IMR-90 (cell line): ENCODE measurements around the gene NF1. TPM values are rescaled to one million over a fixed set of nuclear protein-coding genes. Genes with fewer than 3 reads are reported as not detected.

Source experiments
- ATAC-seq: fragments of 200-7000 bp; cut with Tn5 transposase; 2 replicates; pipeline ENCODE4 v1.9.1; 2020; ENCODE audit warnings: low read depth, mild to moderate bottlenecking, moderate library complexity
- BruUV-seq: library from RNA; stranded (reverse); fragments of 400-500 nt; replicated peaks from 2 replicates; lab custom pipeline; 2021; lab: Mats Ljungman, UMichigan
- CTCF ChIA-PET: fragments of 300-600 bp; formaldehyde crosslinking; extraction: SDS; loops from one replicate; lab custom pipeline; 2021; ENCODE audit warnings: antibody characterized with exemption; lab: Yijun Ruan, JAX
- POLR2A ChIA-PET: fragments of 300-600 bp; sonication (Branson Sonifier 250); formaldehyde crosslinking; loops from one replicate; lab custom pipeline; 2022; ENCODE audit warnings: antibody characterized with exemption; ENCODE audit not compliant: unreplicated experiment; lab: Charles Lee
- DNase-seq: peaks from one replicate; pipeline ENCODE4 v3.0.0; 2013
- H2AFZ ChIP-seq: replicated peaks from 2 replicates; pipeline ENCODE3; 2013; ENCODE audit warnings: low read length, mild to moderate bottlenecking; ENCODE audit not compliant: poor library complexity
- H2AK5ac ChIP-seq: 2 replicates; pipeline ENCODE4 v1.6.1; 2013; ENCODE audit warnings: low read depth, low read length, inconsistent platforms
- H2AK9ac ChIP-seq: replicated peaks from 2 replicates; pipeline ENCODE3; 2013; ENCODE audit warnings: mild to moderate bottlenecking, low read depth, low read length, moderate library complexity; ENCODE audit not compliant: poor library complexity
- H2BK120ac ChIP-seq: 2 replicates; pipeline ENCODE4 v1.6.1; 2013; ENCODE audit warnings: low read depth, low read length, inconsistent platforms
- H2BK15ac ChIP-seq: 3 replicates; pipeline ENCODE4 v1.6.1; 2013; ENCODE audit warnings: low read depth, low read length, inconsistent platforms
- H2BK20ac ChIP-seq: 2 replicates; pipeline ENCODE4 v1.6.1; 2013; ENCODE audit warnings: low read depth, mild to moderate bottlenecking, inconsistent platforms, low read length, moderate library complexity
- H2BK5ac ChIP-seq: 2 replicates; pipeline ENCODE4 v1.6.1; 2013; ENCODE audit warnings: mild to moderate bottlenecking, low read depth, low read length, inconsistent platforms; ENCODE audit not compliant: poor library complexity, severe bottlenecking
- H3K14ac ChIP-seq: replicated peaks from 2 replicates; pipeline ENCODE4 v1.6.1; 2013; ENCODE audit warnings: low read depth, low read length, inconsistent platforms
- H3K18ac ChIP-seq: 2 replicates; pipeline ENCODE4 v1.6.1; 2013; ENCODE audit warnings: low read depth, low read length, control low read depth
- H3K23ac ChIP-seq: 2 replicates; pipeline ENCODE4 v1.6.1; 2013; ENCODE audit warnings: low read depth, low read length, inconsistent platforms
- H3K27ac ChIP-seq: 2 replicates; pipeline ENCODE4 v1.5.1; 2013; ENCODE audit warnings: mild to moderate bottlenecking, control low read depth, low read length; ENCODE audit not compliant: insufficient read depth
- H3K27me3 ChIP-seq: 2 replicates; pipeline ENCODE4 v1.6.1; 2013; ENCODE audit warnings: low read length; ENCODE audit not compliant: control insufficient read depth, insufficient read depth
- H3K36me3 ChIP-seq: 2 replicates; pipeline ENCODE4 v1.6.1; 2013; ENCODE audit warnings: low read length, mixed read lengths; ENCODE audit not compliant: control insufficient read depth, insufficient read depth
- H3K4ac ChIP-seq: 2 replicates; pipeline ENCODE4 v1.6.1; 2013; ENCODE audit warnings: low read depth, low read length, inconsistent platforms
- H3K4me1 ChIP-seq: 2 replicates; pipeline ENCODE4 v1.6.1; 2013; ENCODE audit warnings: low read length, mixed read lengths; ENCODE audit not compliant: control insufficient read depth, insufficient read depth
- H3K4me2 ChIP-seq: 2 replicates; pipeline ENCODE4 v1.6.1; 2013; ENCODE audit warnings: low read depth, mild to moderate bottlenecking, control low read depth, low read length, moderate library complexity
- H3K4me3 ChIP-seq: 2 replicates; pipeline ENCODE4 v1.5.1; 2013; ENCODE audit warnings: low read depth, mild to moderate bottlenecking, control low read depth, low read length, moderate library complexity; ENCODE audit not compliant: insufficient read depth
- H3K56ac ChIP-seq: 2 replicates; pipeline ENCODE4 v1.6.1; 2013; ENCODE audit warnings: low read length, inconsistent platforms; ENCODE audit not compliant: insufficient read depth; ENCODE audit errors: extremely low read depth
- H3K79me1 ChIP-seq, 2 experiments: 2 replicates each; pipeline ENCODE4 v1.6.1; 2013; ENCODE audit warnings: low read length in 2 of 2, inconsistent platforms in 1 of 2, low read depth in 1 of 2
- H3K9ac ChIP-seq: 2 replicates; pipeline ENCODE4 v1.6.1; 2013; ENCODE audit warnings: low read depth, low read length, control low read depth
- H3K9me1 ChIP-seq: 2 replicates; pipeline ENCODE4 v1.6.1; 2013; ENCODE audit warnings: low read length, inconsistent platforms; ENCODE audit not compliant: insufficient read depth
- H3K9me3 ChIP-seq: 2 replicates; pipeline ENCODE4 v1.6.1; 2013; ENCODE audit warnings: low read length; ENCODE audit not compliant: control insufficient read depth, insufficient read depth
- H4K20me1 ChIP-seq: 2 replicates; pipeline ENCODE4 v1.6.1; 2013; ENCODE audit warnings: low read length, inconsistent platforms; ENCODE audit not compliant: insufficient read depth
- H4K5ac ChIP-seq: 2 replicates; pipeline ENCODE4 v1.6.1; 2013; ENCODE audit warnings: mild to moderate bottlenecking, low read depth, low read length, control low read depth
- H4K8ac ChIP-seq, 2 experiments: 2 replicates each; pipeline ENCODE4 v1.6.1; 2013; ENCODE audit warnings: low read depth in 2 of 2, low read length in 2 of 2, control low read depth in 1 of 2, inconsistent platforms in 1 of 2
- H4K91ac ChIP-seq: 2 replicates; pipeline ENCODE4 v1.6.1; 2013; ENCODE audit warnings: low read depth, low read length, inconsistent platforms; ENCODE audit not compliant: insufficient read depth
- CEBPB ChIP-seq: IDR thresholded peaks from 2 replicates; pipeline ENCODE4 v1.6.1; 2012; ENCODE audit warnings: low read depth, low read length, improper control_type of control experiment
- ELK1 ChIP-seq: fragments of 150-350 bp; IDR thresholded peaks from 2 replicates; pipeline ENCODE4 v1.6.1; 2016; ENCODE audit warnings: low read depth, mild to moderate bottlenecking, low read length, moderate library complexity, borderline replicate concordance
- WGBS, 2 experiments: methylation state at CpG; one replicate each; pipeline versions ENCODE4 v1.1.5 to v1.1.7; 2013; ENCODE audit warnings: missing lambda C conversion rate in 2 of 2; ENCODE audit not compliant: insufficient read length in 1 of 2; ENCODE audit errors: extremely low coverage in 2 of 2; 5-methylcytosine and 5-hydroxymethylcytosine counted together
- dilution Hi-C: fragments of 300-500 bp; cut with HindIII; formaldehyde crosslinking; loops from one replicate; pipeline ENCODE4 v1.14.3; 2018; ENCODE audit warnings: low sequenced_read_pairs; ENCODE audit not compliant: unreplicated experiment
- in situ Hi-C: fragments of 300-500 bp; cut with MboI; formaldehyde crosslinking; loops from 3 replicates; pipeline ENCODE4 v1.14.3; 2019; ENCODE audit warnings: low sequenced_read_pairs, inconsistent platforms, mixed read lengths
- intact Hi-C: fragments of 100-400 bp; cut with micrococcal nuclease; formaldehyde crosslinking; loops from 2 replicates; pipeline ENCODE4 v1.10.0; 2022
- polyA plus RNA-seq, 3 experiments: library from polyadenylated mRNA; depleted of rRNA; stranded (reverse); fragments of >200 nt; gene quantifications; 2 replicates each; pipeline ENCODE4 v1.2.3, GENCODE V29; 2012; ENCODE audit warnings: low replicate concordance in 1 of 3
- total RNA-seq: library from RNA; depleted of rRNA; stranded (reverse); fragments of >200 nt; gene quantifications from 2 replicates; pipeline ENCODE4 v1.2.3, GENCODE V29; 2012

Gene NF1
- total and polyA plus RNA-seq, 2 of the 4 experiments (the other 2 are of a cell fraction) = 17.9 to 48.6 TPM

- Histone ChIP-seq H4K91ac (no peak overlapping the region), H3K79me1 (peaks cover 8 to 36% of the 10 kb centered on the region in 2 experiments; a peak in 3 of 4 replicates), H2AFZ (no peak overlapping the region), H3K23ac (no peak overlapping the region), H2BK120ac (peak overlapping the region; percentile 16; the same call in 1 of the 2 replicates), H3K36me3 (no peaks in the 10 kb centered on the region), H2BK15ac (0 out of 3 replicates have a peak overlapping the region, but pooled peaks have one; percentile 14), H4K5ac (no peak overlapping the region), H3K4me1 (peaks cover 6% of the 10 kb centered on the region), H3K18ac (no peak overlapping the region), H3K4me3 (no peak overlapping the region), H3K27me3 (no peaks in the 10 kb centered on the region), H4K20me1 (no peaks in the 10 kb centered on the region; the same call in 1 of the 2 replicates), H3K56ac (no peak overlapping the region), H2AK9ac (no peak overlapping the region), H2BK20ac (no peak overlapping the region), H3K9me1 (no peaks in the 10 kb centered on the region), H3K9me3 (no peaks in the 10 kb centered on the region), H2AK5ac (no peak overlapping the region), H3K4me2 (no peak overlapping the region; the same call in 1 of the 2 replicates), H3K27ac (no peak overlapping the region), H4K8ac (peak overlapping the region in 1 of 2 experiments; percentile 40; a peak in 1 of 4 replicates), H3K14ac (no peak overlapping the region; the same call in 1 of the 2 replicates), H2BK5ac (no peak overlapping the region), H3K9ac (no peak overlapping the region), H3K4ac (peak overlapping the region; percentile 49; the same call in 1 of the 2 replicates)
- TF ChIP-seq ELK1 (no peak), CEBPB (peak; percentile 93)
- in situ Hi-C loops = no loop called here
- BruUV-seq = no TSS peak
- CTCF ChIA-PET = interaction anchor here (0.6 kb wide), 1 partner anchor 50 kb away, joined by 3 read pairs; no protein-coding TSS in a partner anchor
- peak; percentile 85 for DNase-seq
- dilution Hi-C loops = no loop called here
- intact Hi-C loops = no loop called here
- peak; percentile 74 for ATAC-seq
- WGBS, 2 experiments = 43% methylated on average over 5 of the region's 8 CpGs; no CpG with 5 or more reads in 1 of the 2 experiments
- POLR2A ChIA-PET = no interaction called here
Measured at GRCh38 chr17:31318298-31318801, 223.6 kb downstream of the NF1 start.
